ENCODE data around the gene ACTN4.

ACTN4 gene

DNA sequence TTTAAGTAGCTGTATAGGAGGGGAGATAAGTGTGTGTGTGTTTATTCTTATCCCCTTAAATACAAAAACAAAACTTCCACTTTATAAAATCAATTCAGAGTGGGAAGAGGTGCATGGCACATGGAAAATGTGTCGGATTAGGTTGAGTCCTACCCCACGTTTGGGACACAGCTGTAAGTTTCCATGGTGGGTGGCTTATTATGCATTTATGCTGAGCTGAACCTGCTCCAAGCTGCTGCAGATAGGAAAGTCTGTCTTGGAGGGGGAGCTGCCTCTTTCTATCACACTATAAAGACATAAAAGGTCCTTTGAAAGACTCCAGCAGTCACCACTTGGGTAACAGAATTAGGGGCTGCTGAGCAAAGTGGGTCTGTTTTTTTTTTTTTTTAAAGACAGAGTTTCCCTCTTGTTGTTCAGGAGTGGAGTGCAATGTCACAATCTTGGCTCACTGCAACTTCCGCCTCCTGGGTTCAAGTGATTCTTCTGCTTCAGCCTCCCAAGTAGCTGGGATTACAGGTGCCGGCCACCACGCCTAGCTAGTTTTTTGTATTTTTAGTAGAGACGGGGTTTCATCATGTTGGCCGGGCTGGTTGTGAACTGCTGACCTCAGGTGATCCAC lies 15.2 kb downstream of the ACTN4 start:
- TF ChIP-seq, protein P1, sequence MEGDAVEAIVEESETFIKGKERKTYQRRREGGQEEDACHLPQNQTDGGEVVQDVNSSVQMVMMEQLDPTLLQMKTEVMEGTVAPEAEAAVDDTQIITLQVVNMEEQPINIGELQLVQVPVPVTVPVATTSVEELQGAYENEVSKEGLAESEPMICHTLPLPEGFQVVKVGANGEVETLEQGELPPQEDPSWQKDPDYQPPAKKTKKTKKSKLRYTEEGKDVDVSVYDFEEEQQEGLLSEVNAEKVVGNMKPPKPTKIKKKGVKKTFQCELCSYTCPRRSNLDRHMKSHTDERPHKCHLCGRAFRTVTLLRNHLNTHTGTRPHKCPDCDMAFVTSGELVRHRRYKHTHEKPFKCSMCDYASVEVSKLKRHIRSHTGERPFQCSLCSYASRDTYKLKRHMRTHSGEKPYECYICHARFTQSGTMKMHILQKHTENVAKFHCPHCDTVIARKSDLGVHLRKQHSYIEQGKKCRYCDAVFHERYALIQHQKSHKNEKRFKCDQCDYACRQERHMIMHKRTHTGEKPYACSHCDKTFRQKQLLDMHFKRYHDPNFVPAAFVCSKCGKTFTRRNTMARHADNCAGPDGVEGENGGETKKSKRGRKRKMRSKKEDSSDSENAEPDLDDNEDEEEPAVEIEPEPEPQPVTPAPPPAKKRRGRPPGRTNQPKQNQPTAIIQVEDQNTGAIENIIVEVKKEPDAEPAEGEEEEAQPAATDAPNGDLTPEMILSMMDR (IDR thresholded peaks at IDR 0.05; ENCODE audit: control insufficient read depth, extremely low read depth, insufficient read depth), result no peak
- no peak overlapping the region; the same call in 1 of the 2 replicates for H3K4me3 ChIP-seq (ENCODE audit: low read depth, low read length)
- no peak for DNase-seq (ENCODE audit: low read depth)

DNA sequence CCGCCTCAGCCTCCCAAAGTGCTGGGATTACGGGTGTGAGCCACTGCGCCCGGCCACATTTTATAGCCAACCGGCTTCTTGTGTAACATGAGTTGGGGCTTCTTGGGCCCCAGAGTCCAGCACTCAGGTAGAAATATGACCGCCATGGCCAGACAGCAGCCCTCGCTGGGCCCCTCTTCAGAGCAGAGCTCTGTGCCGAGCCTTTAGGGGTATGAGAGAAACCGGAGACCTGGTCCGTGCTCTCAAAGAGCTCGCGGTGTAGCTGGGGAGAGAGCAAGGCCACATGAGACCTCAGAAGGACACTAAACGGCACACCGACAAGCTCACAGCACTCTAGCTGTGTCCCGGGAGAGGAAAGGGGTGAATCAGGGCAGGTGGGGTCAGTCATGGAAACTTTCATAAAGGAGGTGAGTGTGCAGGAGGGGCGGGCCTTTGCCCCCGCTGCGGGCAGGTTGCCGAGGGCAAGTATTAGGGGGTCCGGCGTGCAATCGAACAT lies 15.8 kb downstream of the ACTN4 start:
- DNase-seq (ENCODE audit: low read depth), result no peak
- H3K4me3 ChIP-seq (ENCODE audit: low read depth, low read length), result no peak overlapping the region
- TF ChIP-seq, protein P1 (IDR thresholded peaks at IDR 0.05; ENCODE audit: control insufficient read depth, extremely low read depth, insufficient read depth), result no peak

DNA sequence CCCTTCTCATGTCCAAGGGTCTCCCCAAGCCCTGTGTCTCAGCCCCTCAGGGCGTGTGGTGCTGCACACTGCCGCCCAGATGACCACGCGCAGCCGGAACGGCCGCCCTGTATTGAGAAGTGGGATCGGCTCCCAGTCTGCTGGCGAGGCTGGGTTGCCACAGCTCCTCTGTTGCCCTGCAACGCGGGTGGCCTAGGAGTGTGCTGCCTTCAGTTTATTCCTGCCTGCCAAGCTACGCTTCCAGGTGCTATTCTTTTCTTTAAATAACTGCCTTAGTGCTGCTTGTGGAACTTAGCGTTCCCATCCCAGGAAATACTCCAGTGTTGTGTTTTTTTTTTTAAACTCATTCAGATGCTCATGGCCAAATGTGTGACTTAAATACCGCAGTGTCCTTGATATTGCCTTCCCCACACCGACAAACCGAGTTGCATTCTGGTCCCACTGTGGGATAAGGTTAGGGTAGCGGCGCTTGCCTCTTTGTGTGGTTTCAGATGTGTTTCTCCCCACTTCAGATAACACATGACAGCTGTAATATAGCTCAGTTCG lies 16.6 kb downstream of the ACTN4 start:
- H3K4me3 ChIP-seq (ENCODE audit: low read depth, low read length), result no peak overlapping the region
- no peak for DNase-seq (ENCODE audit: low read depth)
- TF ChIP-seq, protein P1 (IDR thresholded peaks at IDR 0.05; ENCODE audit: control insufficient read depth, extremely low read depth, insufficient read depth), result no peak

DNA sequence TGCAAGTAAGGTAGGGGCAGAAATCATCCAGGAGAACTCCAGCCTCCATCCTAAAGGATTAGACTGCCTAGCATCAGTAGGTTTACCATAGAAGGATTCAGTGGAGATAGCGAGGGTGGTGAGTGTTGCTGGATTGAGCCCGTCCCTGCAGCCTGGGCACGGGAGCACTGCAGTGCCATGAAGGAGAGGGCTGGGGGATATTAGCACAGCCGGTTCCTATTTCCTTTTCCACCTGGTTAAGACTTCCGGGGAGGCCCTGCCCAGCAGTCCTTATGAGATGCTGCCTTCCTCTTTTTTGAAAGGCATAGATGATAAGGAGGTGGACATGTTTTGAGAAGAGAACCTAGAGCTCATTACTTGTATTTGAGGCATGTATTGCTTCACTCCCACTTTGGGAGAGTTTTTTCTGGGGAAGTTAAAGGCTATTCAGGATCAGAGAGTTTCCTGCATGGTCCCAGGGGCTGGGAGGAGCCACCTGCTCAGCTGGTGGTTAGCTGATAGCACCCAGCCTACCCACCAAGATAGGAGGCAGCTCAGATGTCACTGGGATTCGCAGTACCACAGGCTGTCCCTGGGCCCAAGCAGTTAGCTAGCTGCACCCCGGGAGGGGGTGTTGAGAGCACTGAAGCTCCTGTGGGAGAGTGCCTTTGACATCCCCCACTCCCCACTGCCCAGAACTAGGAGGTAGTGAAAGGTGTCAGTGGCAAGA lies 17.2 kb downstream of the ACTN4 start:
- TF ChIP-seq, protein P1 (IDR thresholded peaks at IDR 0.05; ENCODE audit: control insufficient read depth, extremely low read depth, insufficient read depth), result no peak
- no peak overlapping the region for H3K4me3 ChIP-seq (ENCODE audit: low read depth, low read length)
- DNase-seq (ENCODE audit: low read depth), result no peak

DNA sequence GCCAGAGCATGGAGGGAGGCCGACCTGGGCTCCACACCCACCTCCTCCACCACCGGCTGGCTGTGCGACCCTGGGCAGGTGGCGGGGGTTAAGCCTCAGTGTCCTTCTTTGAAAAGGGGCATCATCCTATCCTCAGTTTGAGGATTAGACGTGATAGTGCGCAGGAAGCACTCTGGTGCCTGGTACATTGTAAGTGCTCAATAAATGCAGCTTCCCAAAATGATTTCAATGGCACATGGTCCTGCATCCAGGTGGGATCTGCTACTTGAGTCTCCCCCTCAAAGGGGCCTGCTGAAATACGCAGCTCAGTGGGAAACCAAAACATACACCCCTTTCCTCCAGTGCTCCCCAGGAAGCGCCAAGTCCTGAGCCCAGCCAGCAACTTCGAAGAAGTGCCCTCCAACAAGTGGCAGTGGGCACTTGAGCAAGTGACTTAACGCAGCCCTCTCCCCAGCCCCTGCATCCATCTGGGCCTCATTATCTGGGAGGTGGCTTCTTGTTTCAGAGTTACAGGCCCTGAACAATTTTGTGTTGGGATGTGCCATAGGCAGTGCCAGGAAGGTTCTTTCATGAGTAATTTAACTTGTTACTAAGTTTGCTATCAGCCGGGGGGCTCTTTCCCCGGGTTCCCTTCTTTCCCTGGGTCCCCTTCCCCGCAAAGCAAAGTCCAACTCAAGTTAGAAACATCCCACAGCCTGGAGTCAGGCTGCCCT lies 17.9 kb downstream of the ACTN4 start:
- no peak overlapping the region for H3K4me3 ChIP-seq (ENCODE audit: low read depth, low read length)
- DNase-seq (ENCODE audit: low read depth), result no peak
- TF ChIP-seq, protein P1 (IDR thresholded peaks at IDR 0.05; ENCODE audit: control insufficient read depth, extremely low read depth, insufficient read depth), result no peak

DNA sequence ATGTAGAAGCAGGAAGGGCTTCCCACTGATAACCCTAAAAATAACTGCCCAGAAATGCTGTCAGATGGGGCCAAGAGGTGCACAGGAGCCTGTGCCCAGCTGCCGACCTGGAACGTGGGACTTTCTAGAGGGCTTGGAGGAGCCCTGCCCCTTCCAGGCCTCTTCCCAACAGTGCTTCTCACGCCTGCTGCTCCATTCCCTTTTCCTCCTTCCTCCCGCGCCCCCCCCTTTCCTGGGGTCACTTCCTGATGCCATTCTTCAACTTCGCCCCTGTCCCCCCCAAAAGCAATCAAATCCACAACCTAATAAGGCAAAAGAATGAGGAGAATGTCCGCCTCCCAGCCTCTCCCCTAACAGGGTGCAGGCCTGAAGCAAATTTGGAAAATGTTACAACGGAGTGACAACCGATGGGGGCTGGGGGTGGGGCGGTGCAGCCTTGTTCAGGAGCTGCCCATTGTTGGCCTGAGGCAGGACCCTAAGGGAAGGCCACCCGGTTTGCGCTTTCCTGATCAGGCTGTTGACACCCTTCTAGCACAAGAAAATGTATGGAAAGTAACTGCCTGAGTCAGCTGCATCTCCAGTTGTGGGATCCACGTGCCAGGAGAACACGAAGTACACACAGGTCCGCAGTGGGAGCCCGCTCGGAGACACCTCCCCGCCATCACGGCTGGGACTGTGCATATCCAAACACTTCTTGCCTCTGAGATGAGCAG lies 18.7 kb downstream of the ACTN4 start:
- H3K4me3 ChIP-seq (ENCODE audit: low read depth, low read length), result no peak overlapping the region
- DNase-seq (ENCODE audit: low read depth), result no peak
- TF ChIP-seq, protein P1 (IDR thresholded peaks at IDR 0.05; ENCODE audit: control insufficient read depth, extremely low read depth, insufficient read depth), result no peak
